NCI-H1092 (cell line): Measurements from ENCODE around the gene FLNB.
"Not testable (repeated sequence)": the region's sequence is repeated elsewhere in the genome, so short reads cannot be mapped to it uniquely, and the experiment has no call there.

Experiments used
- DNase-seq: peaks from one replicate; lab custom pipeline; 2025; lab: John Stamatoyannopoulos, UW

Gene FLNB

DNA sequence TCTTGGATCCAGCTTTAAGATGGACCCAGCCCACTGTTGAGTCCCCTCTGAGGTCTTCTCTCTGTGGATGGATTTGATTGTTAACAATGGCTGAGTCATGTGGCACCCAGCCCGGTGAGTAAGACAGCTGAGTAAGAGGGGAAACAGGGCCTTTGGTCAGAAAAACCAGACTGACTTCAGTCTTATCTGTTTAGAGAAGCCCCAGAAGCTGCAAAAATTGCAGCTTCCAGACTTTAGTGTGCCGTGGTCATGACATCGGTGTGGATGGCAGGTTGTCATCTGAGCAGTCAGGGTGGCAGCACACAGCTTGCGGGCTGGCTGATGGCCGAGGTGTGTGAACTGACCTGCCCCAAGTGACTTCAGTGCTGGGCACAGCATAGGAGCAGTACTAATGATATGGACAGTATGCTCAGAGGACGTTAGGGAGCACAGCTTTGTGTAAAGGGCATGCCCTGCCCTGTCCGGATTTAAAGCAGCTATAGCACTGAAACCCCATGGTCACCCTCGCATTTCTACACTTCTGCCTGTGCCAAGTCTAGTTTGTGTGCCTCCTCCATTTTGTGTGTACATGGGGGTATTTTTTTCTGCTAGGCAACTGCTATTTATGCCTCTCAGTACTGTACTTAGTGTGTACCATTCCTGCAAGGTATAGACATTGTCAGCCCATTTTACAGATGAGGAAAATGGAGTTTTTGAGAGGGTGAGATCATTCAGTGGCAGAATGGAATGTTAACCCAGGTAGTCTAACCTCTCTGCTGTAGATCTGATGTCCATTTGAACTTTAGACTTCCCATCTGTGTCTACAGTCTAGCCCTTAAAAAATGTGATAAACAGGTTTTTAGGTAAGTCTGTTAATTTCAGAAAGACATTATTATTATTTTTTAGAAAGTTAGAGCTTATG lies 44.4 kb downstream of the FLNB start:
- DNase-seq: no peak

- DNase-seq: no peak
Observed at GRCh38 chr3:58054652-58055051, 46.4 kb downstream of the FLNB start.

GRCh38 chr3:58055314-58055713 lies 47.1 kb downstream of the FLNB start:
- no peak for DNase-seq

DNA sequence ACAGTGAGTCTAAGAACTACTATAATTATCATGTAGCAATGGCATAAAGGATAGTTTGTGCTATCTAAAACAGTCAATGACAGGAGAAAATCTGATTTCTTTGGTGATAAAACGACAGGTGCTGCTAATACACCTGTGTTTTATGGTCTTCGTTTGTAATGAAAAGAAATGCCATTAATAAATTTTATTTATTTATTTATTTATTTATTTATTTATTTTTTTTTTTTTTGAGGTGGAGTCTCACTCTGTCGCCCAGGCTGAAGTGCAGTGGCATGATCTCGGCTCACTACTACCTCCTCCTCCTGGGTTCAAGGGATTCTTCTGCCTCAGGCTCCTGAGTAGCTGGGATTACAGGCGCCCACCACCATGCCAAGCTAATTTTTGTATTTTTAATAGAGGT lies 47.7 kb downstream of the FLNB start:
- DNase-seq: not testable (repeated sequence)

DNA sequence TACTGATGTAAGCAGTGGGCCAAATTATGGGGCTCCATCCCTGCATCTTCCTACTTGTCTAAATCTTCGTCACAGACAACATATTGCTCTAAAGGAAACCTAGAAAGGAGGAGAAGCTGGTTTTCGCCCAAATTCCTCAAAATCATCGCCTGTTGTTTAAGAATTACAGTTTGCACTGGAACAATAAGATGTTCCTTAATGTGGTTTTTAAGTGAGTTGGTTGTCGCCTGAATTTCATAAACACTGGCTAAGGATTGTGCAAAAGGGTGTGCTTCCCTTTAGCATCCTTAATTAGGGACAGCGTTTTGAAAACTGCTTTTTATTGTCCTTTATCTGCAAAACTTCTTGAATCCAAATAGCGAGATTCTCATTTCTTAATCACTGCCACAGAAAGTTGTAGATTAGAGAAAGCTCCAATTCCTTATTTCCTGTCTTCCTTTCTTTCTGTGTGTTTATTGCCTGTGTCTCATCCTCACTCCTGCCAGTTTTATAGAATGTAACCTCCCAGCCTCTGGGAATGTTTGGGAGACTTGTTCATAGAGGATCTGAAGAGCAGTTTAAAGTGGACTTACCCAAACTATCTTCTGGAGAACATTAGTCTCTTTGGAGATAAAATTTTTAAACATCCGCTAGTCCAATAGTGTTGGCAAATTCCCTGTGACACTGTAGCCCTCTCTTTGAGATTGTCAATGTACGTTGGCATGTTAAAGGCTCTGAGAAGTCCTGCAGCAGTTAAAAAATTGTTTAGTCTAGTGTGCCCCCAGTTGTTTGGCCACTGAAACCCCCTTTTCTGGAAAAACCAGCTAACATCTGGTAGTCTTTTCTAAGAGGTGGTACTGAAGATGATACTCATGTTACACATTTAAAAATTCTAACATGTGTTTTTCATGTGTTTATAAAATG lies 50.4 kb downstream of the FLNB start:
- no peak for DNase-seq

DNA sequence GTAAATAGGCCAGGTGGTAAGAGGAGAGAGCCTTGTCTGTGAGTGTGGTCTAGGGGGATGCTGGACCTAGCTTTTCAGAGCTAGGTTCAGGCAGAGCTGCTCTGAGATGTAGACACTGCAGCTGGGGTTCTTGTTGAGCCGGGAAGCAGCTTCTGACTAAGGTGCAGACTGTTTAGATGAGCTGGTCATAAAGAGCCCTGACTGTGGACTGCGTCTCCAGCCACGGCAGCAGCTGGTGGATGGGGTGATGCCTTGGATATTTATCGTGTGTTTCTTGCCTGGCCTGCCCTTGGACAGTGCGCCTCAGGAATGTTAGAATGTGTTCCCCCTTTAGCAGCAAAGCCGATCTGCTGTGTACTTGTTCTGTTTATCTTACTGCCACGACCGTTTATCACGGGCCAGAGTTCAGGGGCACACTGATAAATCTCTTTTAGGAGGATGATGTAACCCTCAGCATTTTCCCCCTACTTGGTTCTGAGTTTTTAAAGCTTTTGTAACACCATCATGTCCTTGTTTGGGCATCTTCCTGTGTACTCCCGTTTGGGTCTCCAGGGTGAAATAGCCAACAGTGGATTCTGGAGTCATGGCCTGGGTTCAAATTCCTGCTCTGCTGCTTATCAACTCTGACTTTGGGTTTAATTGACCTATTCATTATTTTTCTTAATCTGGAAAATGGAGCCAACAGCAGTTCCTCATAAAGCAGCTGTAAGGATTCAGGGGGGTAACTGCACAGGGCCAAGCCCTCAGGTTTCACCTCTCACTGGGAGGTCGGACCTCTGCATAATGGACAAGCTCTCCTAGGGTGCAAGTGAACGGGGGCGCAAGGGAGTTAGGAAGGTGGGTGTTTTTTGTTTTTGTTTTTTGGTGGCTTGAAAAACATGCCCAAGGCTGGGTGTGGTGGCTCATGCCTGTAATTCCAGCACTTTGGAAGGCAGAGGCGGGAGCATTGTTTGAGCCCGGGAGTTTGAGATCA lies 51.4 kb downstream of the FLNB start:
- DNase-seq: no peak

- DNase-seq: no peak
Observed at GRCh38 chr3:58062472-58062871, 54.2 kb downstream of the FLNB start.

DNA sequence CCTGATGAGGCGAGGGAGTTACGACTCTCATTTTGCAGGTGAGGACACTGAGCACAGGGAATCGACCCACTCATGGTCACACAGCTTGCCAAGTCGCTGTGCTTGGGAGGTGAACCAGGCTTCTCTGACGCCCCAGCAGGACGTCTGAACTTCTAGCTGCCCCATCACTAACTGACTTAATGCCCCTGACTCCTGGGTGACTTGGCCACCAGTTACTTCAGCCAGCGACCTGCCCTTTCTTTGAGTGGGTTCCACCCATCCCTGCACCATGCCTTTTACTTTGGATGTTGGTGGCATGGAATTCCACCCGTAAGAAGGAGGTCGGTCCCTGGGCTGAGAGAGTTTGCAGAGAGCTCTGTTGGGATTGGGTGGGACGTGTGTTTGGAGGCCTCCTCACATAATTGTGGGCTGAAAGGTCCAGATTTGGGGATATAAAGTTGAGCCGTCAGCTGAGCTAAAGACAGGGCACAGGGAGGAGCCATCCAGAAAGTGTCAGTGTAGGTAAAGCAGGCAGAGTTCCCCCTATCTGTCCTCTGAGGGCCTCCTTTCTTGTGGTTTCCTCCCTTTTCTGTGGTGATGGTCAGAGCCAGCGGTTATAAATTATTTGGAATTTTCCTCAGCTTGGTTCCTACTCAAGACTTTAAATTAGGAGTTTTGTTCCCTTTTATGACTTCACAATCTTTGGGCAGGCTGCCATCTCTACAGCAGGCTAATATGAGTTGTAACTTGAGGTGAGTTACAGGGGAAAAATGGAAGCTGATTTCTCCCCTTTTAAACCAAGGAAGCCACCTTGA lies 55.0 kb downstream of the FLNB start:
- DNase-seq: no peak

DNA sequence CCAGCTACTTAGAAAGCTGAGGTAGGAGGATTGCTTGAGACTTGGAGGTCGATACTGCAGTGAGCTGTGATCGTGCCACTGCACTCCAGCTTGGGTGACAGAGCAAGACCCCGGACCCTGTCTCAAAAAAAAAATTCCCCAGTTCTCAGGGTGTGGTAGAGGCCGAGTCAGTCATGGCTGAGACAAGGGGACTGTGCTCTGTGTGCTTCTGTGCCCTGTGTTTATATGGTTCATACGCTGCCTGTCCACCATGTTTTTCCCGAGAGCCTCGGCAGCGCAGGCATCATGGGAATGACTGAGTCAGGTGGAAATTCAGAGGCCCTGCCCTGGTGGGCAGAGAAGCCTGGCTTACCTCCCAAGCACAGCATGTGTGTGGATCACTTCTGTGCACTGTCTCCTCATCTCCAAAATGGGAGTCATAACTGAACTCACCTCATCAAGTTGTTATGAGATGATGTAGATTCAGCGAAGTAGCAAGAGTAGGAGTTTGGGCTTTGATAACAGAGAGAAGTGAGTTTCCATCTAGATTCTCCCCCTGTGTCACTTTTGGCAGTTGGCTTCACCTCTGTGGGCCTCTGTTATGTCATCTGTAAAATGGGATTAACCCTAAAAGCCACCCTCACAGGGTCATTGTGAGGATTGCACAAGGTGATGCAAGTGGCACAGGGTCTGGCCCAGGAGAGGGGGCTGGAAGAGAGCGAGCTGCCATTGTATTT lies 56.9 kb downstream of the FLNB start:
- no peak for DNase-seq

GRCh38 chr3:58065700-58066167 lies 57.5 kb downstream of the FLNB start:
- DNase-seq: peak; percentile 55

DNA sequence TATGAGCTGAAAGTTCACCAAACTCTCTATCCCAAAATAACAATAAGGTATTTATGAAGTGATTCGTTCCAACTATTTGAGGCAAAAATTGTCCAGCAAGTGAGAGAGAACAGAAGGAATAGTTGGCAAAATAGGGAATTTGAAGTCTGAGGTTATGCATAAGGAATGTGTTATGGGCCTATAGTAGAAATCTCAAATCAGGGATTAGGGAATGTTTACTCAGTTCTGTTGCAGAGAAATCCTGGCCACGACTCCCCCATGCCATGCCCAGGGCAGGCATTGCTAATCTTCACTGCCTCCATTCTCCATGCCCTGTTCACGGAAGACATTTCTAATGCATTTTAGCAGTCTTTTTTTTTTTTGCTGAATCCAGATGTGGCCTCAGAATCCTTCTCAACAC lies 58.6 kb downstream of the FLNB start:
- no peak for DNase-seq

- DNase-seq: no peak
Observed at GRCh38 chr3:58068122-58068809, 60.0 kb downstream of the FLNB start.

- DNase-seq: no peak
Observed at GRCh38 chr3:58071480-58071971, 63.3 kb downstream of the FLNB start.

- no peak for DNase-seq
Observed at GRCh38 chr3:58072052-58072762, 64.0 kb downstream of the FLNB start.

- DNase-seq: no peak
Observed at GRCh38 chr3:58072763-58073130, 64.5 kb downstream of the FLNB start.

DNA sequence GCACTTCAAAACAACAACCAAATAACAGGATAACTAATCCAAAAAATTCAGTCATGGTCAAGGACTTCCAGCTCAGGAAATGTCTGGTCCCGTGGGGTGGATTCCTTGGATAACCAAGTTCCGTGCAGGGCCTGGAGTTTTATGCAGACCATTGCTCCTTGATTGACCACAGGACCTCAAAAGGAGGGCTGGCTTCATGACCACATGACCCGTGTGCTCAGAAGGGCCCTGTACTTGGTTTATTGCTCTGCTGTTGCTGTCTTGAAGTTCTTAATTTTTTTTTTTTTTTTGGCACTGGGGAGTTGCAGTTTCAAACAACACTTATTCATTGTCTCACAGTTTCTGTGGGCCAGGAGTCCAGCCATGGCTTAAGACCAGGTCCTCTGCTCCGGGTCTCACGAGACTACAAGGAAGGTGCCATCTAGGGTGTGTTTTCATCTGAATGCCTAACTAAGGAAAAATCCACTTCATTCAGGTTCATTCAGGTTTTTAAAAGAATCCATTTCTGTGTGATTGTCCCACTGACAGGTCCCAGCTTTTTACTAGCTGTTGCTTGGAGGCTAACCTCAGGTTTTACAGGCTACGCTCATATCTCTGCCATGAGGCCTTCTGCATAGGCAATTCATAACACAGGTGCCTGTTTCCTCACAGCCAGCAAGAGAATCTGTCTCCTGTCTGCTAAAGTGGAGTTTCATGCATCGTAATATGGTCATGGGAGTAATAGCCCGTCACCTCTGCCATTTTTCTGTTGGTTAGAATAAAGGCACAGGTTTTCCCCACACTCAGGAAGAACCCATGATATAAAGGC lies 65.3 kb downstream of the FLNB start:
- DNase-seq: no peak

DNA sequence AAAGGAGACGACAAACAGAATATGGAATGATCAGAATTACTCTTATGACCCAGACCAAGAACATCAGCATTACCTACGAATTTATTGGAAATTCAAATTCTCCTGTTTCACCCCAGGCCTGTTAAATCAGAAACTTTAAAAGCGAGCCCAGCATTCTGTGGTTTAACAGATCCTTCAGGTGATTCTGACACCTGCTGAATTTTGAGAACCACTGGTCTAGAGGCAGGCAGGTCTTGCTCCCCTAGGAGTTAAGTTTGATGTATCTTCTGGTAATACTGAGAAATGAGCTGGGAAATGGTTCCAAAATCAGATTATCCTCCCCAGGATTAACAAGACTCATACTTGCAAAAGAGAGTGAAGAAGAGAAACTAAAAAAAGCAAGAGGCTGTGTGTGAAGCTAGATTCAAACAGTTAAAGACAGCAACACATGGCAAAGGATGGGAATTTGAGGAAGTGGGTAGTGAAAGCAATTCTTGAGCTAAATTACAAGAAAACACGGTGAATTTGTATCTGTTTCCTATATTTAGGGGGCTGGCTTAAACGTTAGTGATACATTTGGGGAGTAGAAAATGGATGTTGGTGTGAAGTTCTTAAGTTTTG lies 66.0 kb downstream of the FLNB start:
- no peak for DNase-seq
